MM.1S (cell line): ENCODE results near the gene HDAC9.

Experiments
- DNase-seq: peaks from one replicate; pipeline ENCODE4 v3.0.0-alpha.2; 2015
- H2AFZ ChIP-seq: fragments of 300-600 bp; sonication (generic); 2 replicates; pipeline ENCODE4 v1.6.0; 2016; ENCODE audit warnings: antibody characterized with exemption, low read length
- H3F3A ChIP-seq: fragments of 300-600 bp; sonication (generic); 2 replicates; pipeline ENCODE4 v1.6.1; 2016; ENCODE audit warnings: mild to moderate bottlenecking, antibody characterized with exemption, low read length, moderate library complexity, mixed read lengths; ENCODE audit not compliant: insufficient read depth
- H3K27ac ChIP-seq: fragments of 300-600 bp; sonication (generic); 2 replicates; pipeline ENCODE4 v1.5.1; 2016; ENCODE audit warnings: mild to moderate bottlenecking, low read length
- H3K27me3 ChIP-seq: fragments of 300-600 bp; sonication (generic); replicated peaks from 2 replicates; pipeline ENCODE4 v1.6.0; 2016; ENCODE audit warnings: low read length; ENCODE audit not compliant: insufficient read depth
- H3K36me3 ChIP-seq: fragments of 300-600 bp; sonication (generic); replicated peaks from 2 replicates; pipeline ENCODE4 v1.6.1; 2016; ENCODE audit warnings: mild to moderate bottlenecking, low read length, mixed read lengths; ENCODE audit not compliant: insufficient read depth
- H3K4me1 ChIP-seq: fragments of 300-600 bp; sonication (generic); 2 replicates; pipeline ENCODE4 v1.6.1; 2016; ENCODE audit warnings: low read length, mixed read lengths
- H3K4me2 ChIP-seq: fragments of 300-600 bp; sonication (generic); 2 replicates; pipeline ENCODE4 v1.6.0; 2016; ENCODE audit warnings: low read depth, low read length
- H3K4me3 ChIP-seq: fragments of 300-600 bp; sonication (generic); 2 replicates; pipeline ENCODE4 v1.5.1; 2016; ENCODE audit warnings: low read length, mixed read lengths
- H3K79me2 ChIP-seq: fragments of 300-600 bp; sonication (generic); 2 replicates; pipeline ENCODE4 v1.6.1; 2016; ENCODE audit warnings: mixed run types, low read length, mixed read lengths
- H3K9ac ChIP-seq: fragments of 300-600 bp; sonication (generic); 2 replicates; pipeline ENCODE4 v1.6.1; 2016; ENCODE audit warnings: low read length, mixed read lengths
- H3K9me2 ChIP-seq: fragments of 300-600 bp; sonication (generic); replicated peaks from 2 replicates; pipeline ENCODE4 v1.6.1; 2016; ENCODE audit warnings: mild to moderate bottlenecking, low read length, mixed read lengths; ENCODE audit not compliant: insufficient read depth
- H3K9me3 ChIP-seq: fragments of 300-600 bp; sonication (generic); replicated peaks from 2 replicates; pipeline ENCODE4 v1.6.1; 2016; ENCODE audit warnings: mild to moderate bottlenecking, low read length, mixed read lengths; ENCODE audit not compliant: insufficient read depth
- H4K20me1 ChIP-seq: fragments of 300-600 bp; sonication (generic); 2 replicates; pipeline ENCODE4 v1.6.1; 2016; ENCODE audit warnings: mild to moderate bottlenecking, low read length, moderate library complexity, mixed read lengths; ENCODE audit not compliant: insufficient read depth
- CTCF ChIP-seq: fragments of 300-600 bp; sonication (generic); IDR thresholded peaks from 2 replicates; pipeline ENCODE4 v1.5.1; 2016; ENCODE audit warnings: antibody characterized with exemption, low read length, mixed read lengths
- EZH2 ChIP-seq: fragments of 300-600 bp; sonication (generic); optimal IDR thresholded peaks from 2 replicates; pipeline ENCODE3; 2017; ENCODE audit warnings: low read depth, mild to moderate bottlenecking, antibody characterized with exemption, low read length, mixed read lengths
- EZH2phosphoT487 ChIP-seq: fragments of 300-600 bp; sonication (generic); IDR thresholded peaks from 2 replicates; pipeline ENCODE4 v1.6.1; 2018; ENCODE audit warnings: antibody characterized with exemption, low read length

HDAC9 gene

DNA sequence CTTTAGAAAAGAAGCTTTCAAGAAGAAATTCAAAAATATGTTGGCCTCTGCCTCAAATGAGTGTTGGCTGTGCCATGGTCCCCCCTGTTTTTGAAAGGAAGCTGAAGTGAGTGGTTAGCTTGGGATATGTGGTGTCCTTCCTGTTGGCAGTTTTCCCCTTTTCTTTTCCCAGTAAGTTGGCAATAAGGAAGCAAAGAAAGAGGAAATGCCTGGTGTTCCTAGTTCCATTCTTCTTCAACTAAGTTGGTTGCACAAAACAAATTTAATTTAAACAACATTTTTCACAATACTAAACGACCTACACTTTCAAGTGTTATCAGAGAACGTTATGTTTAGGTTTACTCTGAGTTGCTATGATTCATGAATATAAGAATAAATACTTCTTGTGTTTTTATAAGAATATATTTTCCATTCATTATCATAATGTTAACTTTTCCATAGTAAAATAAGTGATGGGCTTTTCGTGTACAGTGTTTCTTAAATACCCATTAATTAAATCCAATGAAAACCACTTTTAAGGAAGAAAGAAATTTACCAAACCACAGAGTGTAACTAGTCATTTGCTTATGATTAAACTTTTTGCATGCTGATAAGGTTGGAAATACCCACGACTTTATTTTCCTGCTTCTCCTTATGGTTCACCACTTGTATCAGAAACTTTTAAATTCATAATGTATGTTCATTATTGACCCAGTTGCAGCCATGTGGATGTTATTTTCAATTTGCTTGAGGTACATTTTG, 7.7 kb downstream of the HDAC9 start:
- no peaks in the 10 kb centered on the region for H3K9me2 ChIP-seq
- DNase-seq = no peak
- H3K79me2 ChIP-seq = peaks cover 88% of the 10 kb centered on the region
- peaks cover 60% of the 10 kb centered on the region for H3K4me1 ChIP-seq
- H3K4me3 ChIP-seq = no peak overlapping the region
- H3K36me3 ChIP-seq = no peaks in the 10 kb centered on the region
- no peak overlapping the region for H2AFZ ChIP-seq
- H3K27me3 ChIP-seq = no peaks in the 10 kb centered on the region
- no peak overlapping the region for H3K27ac ChIP-seq
- H3F3A ChIP-seq = peaks cover 32% of the 10 kb centered on the region
- no peaks in the 10 kb centered on the region for H3K9me3 ChIP-seq
- TF ChIP-seq EZH2phosphoT487 = no peak
- no peak for TF ChIP-seq CTCF
- no peak for TF ChIP-seq EZH2
- no peak overlapping the region for H3K4me2 ChIP-seq
- H3K9ac ChIP-seq = no peak overlapping the region
- H4K20me1 ChIP-seq = no peaks in the 10 kb centered on the region

GRCh38 chr7:18504965-18505364, 9.4 kb downstream of the HDAC9 start:
- peak overlapping the region; percentile 73; the same call in 1 of the 2 replicates for H3K27ac ChIP-seq
- H3K79me2 ChIP-seq = peaks cover 86% of the 10 kb centered on the region
- no peak overlapping the region for H2AFZ ChIP-seq
- no peaks in the 10 kb centered on the region for H3K9me3 ChIP-seq
- peak overlapping the region; percentile 74 for H3K4me2 ChIP-seq
- no peaks in the 10 kb centered on the region for H4K20me1 ChIP-seq
- no peak overlapping the region; the same call in 1 of the 2 replicates for H3K9ac ChIP-seq
- H3K27me3 ChIP-seq = no peaks in the 10 kb centered on the region
- no peak for DNase-seq
- peaks cover 40% of the 10 kb centered on the region for H3F3A ChIP-seq
- no peaks in the 10 kb centered on the region for H3K36me3 ChIP-seq
- H3K4me3 ChIP-seq = no peak overlapping the region; the same call in 1 of the 2 replicates
- H3K4me1 ChIP-seq = peaks cover 65% of the 10 kb centered on the region
- H3K9me2 ChIP-seq = no peaks in the 10 kb centered on the region
- TF ChIP-seq EZH2 (no peak), EZH2phosphoT487 (no peak), CTCF (no peak)

DNA sequence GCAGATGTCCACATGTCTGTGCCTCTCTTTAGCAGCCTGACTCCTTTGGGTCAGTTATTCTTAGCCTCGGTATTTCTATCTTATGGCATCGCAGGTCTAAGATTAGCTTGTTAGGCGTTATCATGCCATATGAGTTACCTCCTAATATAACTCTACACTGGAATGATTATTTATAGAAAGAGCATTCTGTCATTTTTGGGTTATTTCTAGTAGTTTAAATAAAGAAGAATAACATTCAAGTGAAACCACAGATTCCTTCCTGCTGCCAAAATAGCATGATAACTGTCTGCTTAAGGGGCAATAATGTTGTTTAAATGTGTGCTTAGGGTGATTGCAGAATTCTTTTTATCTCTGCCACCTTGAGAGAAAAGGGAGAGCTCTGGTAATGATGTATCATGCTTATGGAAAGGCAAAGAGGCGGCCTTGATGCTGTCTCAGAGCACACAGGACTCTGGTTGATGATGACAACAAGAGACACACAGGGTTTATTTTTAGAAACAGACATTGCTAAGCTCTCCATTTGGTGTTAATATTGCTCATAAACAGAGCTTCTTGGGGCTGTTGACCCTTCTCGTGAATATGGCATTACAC, 10.4 kb downstream of the HDAC9 start:
- Histone ChIP-seq H3K9me3 (no peaks in the 10 kb centered on the region), H3K4me1 (peaks cover 57% of the 10 kb centered on the region), H4K20me1 (no peaks in the 10 kb centered on the region), H3K4me3 (peak overlapping the region; percentile 31), H3K4me2 (peak overlapping the region; percentile 74), H2AFZ (no peak overlapping the region), H3K79me2 (peaks cover 86% of the 10 kb centered on the region), H3F3A (peaks cover 35% of the 10 kb centered on the region), H3K9me2 (no peaks in the 10 kb centered on the region), H3K27ac (peak overlapping the region; percentile 73), H3K27me3 (no peaks in the 10 kb centered on the region), H3K36me3 (no peaks in the 10 kb centered on the region), H3K9ac (peak overlapping the region; percentile 37; the same call in 1 of the 2 replicates)
- peak; percentile 75 for DNase-seq
- TF ChIP-seq EZH2phosphoT487 = no peak
- TF ChIP-seq CTCF = no peak
- no peak for TF ChIP-seq EZH2
